GM13976 (cell line): Measurements from ENCODE around the gene PRR19.

Source experiments
- DNase-seq: peaks from one replicate; pipeline ENCODE4 v3.0.0; 2012; ENCODE audit warnings: low spot score
- CTCF ChIP-seq: IDR thresholded peaks from 2 replicates; pipeline ENCODE4 v1.5.1; 2012; ENCODE audit warnings: borderline replicate concordance, mild to moderate bottlenecking; ENCODE audit not compliant: insufficient read depth; ENCODE audit errors: extremely low read depth, missing control alignments, control extremely low read depth
- in situ Hi-C: fragments of 300-500 bp; cut with MboI; formaldehyde crosslinking; loops from one replicate; pipeline ENCODE4 v1.12.0; 2022; ENCODE audit warnings: low sequenced_read_pairs, mixed read lengths, inconsistent platforms; ENCODE audit not compliant: unreplicated experiment

PRR19 gene

GRCh38 chr19:42276821-42277220 lies 25.1 kb upstream of the PRR19 start:
- no peak for TF ChIP-seq CTCF
- DNase-seq, result no peak
- in situ Hi-C loops, result no loop called here

- DNase-seq, result no peak
- in situ Hi-C loops, result no loop called here
- TF ChIP-seq CTCF, result no peak
These were observed 24.0 kb upstream of the PRR19 start for GRCh38 chr19:42277821-42278451.

GRCh38 chr19:42278452-42279154 lies 23.3 kb upstream of the PRR19 start:
- no peak for DNase-seq
- TF ChIP-seq CTCF, result no peak
- in situ Hi-C loops, result no loop called here

- DNase-seq, result no peak
- in situ Hi-C loops, result no loop called here
- no peak for TF ChIP-seq CTCF
These were observed 22.6 kb upstream of the PRR19 start for GRCh38 chr19:42279155-42279901.

GRCh38 chr19:42279902-42280814 lies 21.8 kb upstream of the PRR19 start:
- TF ChIP-seq CTCF, result peak; percentile 94
- peak; percentile 93 for DNase-seq
- in situ Hi-C loops, result no loop called here

- TF ChIP-seq CTCF, result no peak
- no peak for DNase-seq
- in situ Hi-C loops, result no loop called here
These were observed 21.2 kb upstream of the PRR19 start for GRCh38 chr19:42280815-42281145.
